Smooth muscle cell (in vitro differentiated cells): ENCODE measurements around the gene MYO1E. TPM values are rescaled to one million over a fixed set of nuclear protein-coding genes. Genes with fewer than 3 reads are reported as not detected.

Experiments used
- DNase-seq: peaks from one replicate; lab custom pipeline; 2025; ENCODE audit not compliant: unreplicated experiment; lab: John Stamatoyannopoulos, UW
- H2AFZ ChIP-seq: fragments of 200-600 bp; sonication (generic); 2 replicates; pipeline ENCODE4 v1.6.0; 2016; ENCODE audit warnings: antibody characterized with exemption, low read depth, mild to moderate bottlenecking
- H3F3A ChIP-seq: fragments of 200-600 bp; sonication (generic); 2 replicates; pipeline ENCODE4 v1.6.0; 2017; ENCODE audit warnings: antibody characterized with exemption, low read depth
- H3K27ac ChIP-seq: fragments of 200-600 bp; sonication (generic); 2 replicates; pipeline ENCODE4 v1.5.1; 2016; ENCODE audit warnings: low read depth, mild to moderate bottlenecking
- H3K27me3 ChIP-seq: fragments of 200-600 bp; sonication (generic); 2 replicates; pipeline ENCODE4 v1.6.1; 2016; ENCODE audit warnings: low read depth, mild to moderate bottlenecking
- H3K36me3 ChIP-seq: fragments of 200-600 bp; sonication (generic); 2 replicates; pipeline ENCODE4 v1.5.1; 2016; ENCODE audit warnings: low read depth
- H3K4me1 ChIP-seq: fragments of 200-600 bp; sonication (generic); 2 replicates; pipeline ENCODE4 v1.5.1; 2016; ENCODE audit warnings: low read depth
- H3K4me2 ChIP-seq: fragments of 200-600 bp; sonication (generic); 2 replicates; pipeline ENCODE4 v1.6.0; 2016; ENCODE audit warnings: mild to moderate bottlenecking
- H3K4me3 ChIP-seq: fragments of 200-600 bp; sonication (generic); 2 replicates; pipeline ENCODE4 v1.5.1; 2016; ENCODE audit warnings: mild to moderate bottlenecking
- H3K79me2 ChIP-seq: fragments of 200-600 bp; sonication (generic); 2 replicates; pipeline ENCODE4 v1.6.0; 2016; ENCODE audit warnings: low read depth, mild to moderate bottlenecking
- H3K9ac ChIP-seq: fragments of 200-600 bp; sonication (generic); 2 replicates; pipeline ENCODE4 v1.6.0; 2016; ENCODE audit warnings: low read depth
- H3K9me3 ChIP-seq: fragments of 200-600 bp; sonication (generic); replicated peaks from 2 replicates; pipeline ENCODE4 v1.5.1; 2016; ENCODE audit warnings: low read depth
- H4K20me1 ChIP-seq: fragments of 200-600 bp; sonication (generic); 2 replicates; pipeline ENCODE4 v1.6.0; 2016; ENCODE audit warnings: low read depth
- WGBS: methylation state at CpG from one replicate; pipeline ENCODE4 v1.1.7; 2016; ENCODE audit warnings: low lambda C conversion rate; 5-methylcytosine and 5-hydroxymethylcytosine counted together
- polyA plus RNA-seq: library from polyadenylated mRNA; unstranded; fragments of >200 nt; fragmentation: Nextera tagmentation; extraction: Ambion mirVana; gene quantifications from 2 replicates; pipeline ENCODE4 v1.2.1, GENCODE V29; 2016
- total RNA-seq: library from RNA; depleted of rRNA; stranded (reverse); fragments of >200 nt; gene quantifications from 2 replicates; pipeline ENCODE4 v1.2.3, GENCODE V29; 2014
- TF ChIP-seq, protein P1 (sequence below): fragments of 200-600 bp; sonication (generic); IDR thresholded peaks from 2 replicates; pipeline ENCODE4 v1.5.1; 2017; ENCODE audit warnings: borderline replicate concordance, mild to moderate bottlenecking, antibody characterized with exemption; ENCODE audit not compliant: insufficient read depth, poor library complexity, severe bottlenecking

Gene MYO1E
- total and polyA plus RNA-seq, 2 experiments from 2014 or later, result 50.0 to 54.5 TPM

DNA sequence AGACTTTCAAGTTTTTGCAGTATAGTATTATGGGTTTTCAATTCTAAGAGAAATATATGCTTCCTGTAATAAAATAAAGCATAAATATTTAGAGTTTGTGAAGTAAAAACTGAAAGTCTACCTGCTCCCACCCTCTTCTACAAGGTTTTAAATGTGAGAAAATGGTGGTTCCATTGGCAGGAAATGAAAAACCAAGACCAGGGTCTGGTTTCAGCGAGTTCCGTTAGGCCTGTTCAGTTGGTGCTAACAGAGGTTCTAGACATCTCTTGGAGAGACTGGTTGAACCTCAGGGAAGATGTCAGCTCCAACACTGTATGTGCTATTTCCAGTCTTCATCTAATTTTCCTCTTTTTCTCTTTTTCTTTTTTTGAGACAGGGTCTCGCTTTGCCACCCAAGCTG, 11.8 kb upstream of the MYO1E start:
- no peaks in the 10 kb centered on the region for H3K36me3 ChIP-seq
- 99% methylated on average over 3 of the region's 3 CpGs for WGBS

GRCh38 chr15:59380902-59381610, 8.4 kb upstream of the MYO1E start:
- Histone ChIP-seq H4K20me1 (no peaks in the 10 kb centered on the region), H3K9me3 (no peaks in the 10 kb centered on the region), H3K4me1 (no peaks in the 10 kb centered on the region), H3K36me3 (no peaks in the 10 kb centered on the region), H3K4me2 (no peak overlapping the region), H3K4me3 (no peak overlapping the region), H3K9ac (no peak overlapping the region), H2AFZ (no peak overlapping the region), H3K27me3 (no peaks in the 10 kb centered on the region), H3F3A (no peaks in the 10 kb centered on the region), H3K79me2 (no peaks in the 10 kb centered on the region), H3K27ac (no peak overlapping the region)
- 60% methylated on average over 7 of the region's 7 CpGs for WGBS
- DNase-seq, result no peak
- TF ChIP-seq, protein P1, sequence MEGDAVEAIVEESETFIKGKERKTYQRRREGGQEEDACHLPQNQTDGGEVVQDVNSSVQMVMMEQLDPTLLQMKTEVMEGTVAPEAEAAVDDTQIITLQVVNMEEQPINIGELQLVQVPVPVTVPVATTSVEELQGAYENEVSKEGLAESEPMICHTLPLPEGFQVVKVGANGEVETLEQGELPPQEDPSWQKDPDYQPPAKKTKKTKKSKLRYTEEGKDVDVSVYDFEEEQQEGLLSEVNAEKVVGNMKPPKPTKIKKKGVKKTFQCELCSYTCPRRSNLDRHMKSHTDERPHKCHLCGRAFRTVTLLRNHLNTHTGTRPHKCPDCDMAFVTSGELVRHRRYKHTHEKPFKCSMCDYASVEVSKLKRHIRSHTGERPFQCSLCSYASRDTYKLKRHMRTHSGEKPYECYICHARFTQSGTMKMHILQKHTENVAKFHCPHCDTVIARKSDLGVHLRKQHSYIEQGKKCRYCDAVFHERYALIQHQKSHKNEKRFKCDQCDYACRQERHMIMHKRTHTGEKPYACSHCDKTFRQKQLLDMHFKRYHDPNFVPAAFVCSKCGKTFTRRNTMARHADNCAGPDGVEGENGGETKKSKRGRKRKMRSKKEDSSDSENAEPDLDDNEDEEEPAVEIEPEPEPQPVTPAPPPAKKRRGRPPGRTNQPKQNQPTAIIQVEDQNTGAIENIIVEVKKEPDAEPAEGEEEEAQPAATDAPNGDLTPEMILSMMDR, result no peak

More for the DNA sequence above, 11.8 kb upstream of the MYO1E start:
- H4K20me1 ChIP-seq, result no peaks in the 10 kb centered on the region
- H3K27ac ChIP-seq, result no peak overlapping the region
- no peaks in the 10 kb centered on the region for H3K27me3 ChIP-seq
- H3K4me2 ChIP-seq, result no peak overlapping the region
- TF ChIP-seq, protein P1, result no peak
- H3K9ac ChIP-seq, result no peak overlapping the region
- H3K9me3 ChIP-seq, result no peaks in the 10 kb centered on the region
- no peak for DNase-seq
- no peaks in the 10 kb centered on the region for H3K4me1 ChIP-seq
- no peak overlapping the region for H2AFZ ChIP-seq
- no peaks in the 10 kb centered on the region for H3K79me2 ChIP-seq
- H3F3A ChIP-seq, result no peaks in the 10 kb centered on the region
- H3K4me3 ChIP-seq, result no peak overlapping the region

- no peaks in the 10 kb centered on the region for H3K4me1 ChIP-seq
- TF ChIP-seq, protein P1, result no peak
- H3K4me3 ChIP-seq, result no peak overlapping the region
- H3K36me3 ChIP-seq, result no peaks in the 10 kb centered on the region
- no peaks in the 10 kb centered on the region for H3K9me3 ChIP-seq
- no peak overlapping the region for H3K27ac ChIP-seq
- no peaks in the 10 kb centered on the region for H3K27me3 ChIP-seq
- 100% methylated on average over 1 of the region's 1 CpG for WGBS
- H3K9ac ChIP-seq, result no peak overlapping the region
- H2AFZ ChIP-seq, result no peak overlapping the region
- H3K79me2 ChIP-seq, result no peaks in the 10 kb centered on the region
- DNase-seq, result no peak
- no peaks in the 10 kb centered on the region for H4K20me1 ChIP-seq
- H3F3A ChIP-seq, result no peaks in the 10 kb centered on the region
- no peak overlapping the region for H3K4me2 ChIP-seq
Observed at GRCh38 chr15:59379531-59379930, 6.9 kb upstream of the MYO1E start.

GRCh38 chr15:59378855-59379254, 6.2 kb upstream of the MYO1E start:
- H3K27ac ChIP-seq, result no peak overlapping the region
- no peak overlapping the region for H3K9ac ChIP-seq
- no peaks in the 10 kb centered on the region for H3K9me3 ChIP-seq
- H3K4me2 ChIP-seq, result no peak overlapping the region
- H3K79me2 ChIP-seq, result no peaks in the 10 kb centered on the region
- H2AFZ ChIP-seq, result no peak overlapping the region
- H3K4me1 ChIP-seq, result no peaks in the 10 kb centered on the region
- TF ChIP-seq, protein P1, result no peak
- no peaks in the 10 kb centered on the region for H3F3A ChIP-seq
- no peak overlapping the region for H3K4me3 ChIP-seq
- no peaks in the 10 kb centered on the region for H4K20me1 ChIP-seq
- H3K36me3 ChIP-seq, result no peaks in the 10 kb centered on the region
- H3K27me3 ChIP-seq, result no peaks in the 10 kb centered on the region
- no peak for DNase-seq
